ENCODE measurements around the gene REM2.

The REM2 gene

DNA sequence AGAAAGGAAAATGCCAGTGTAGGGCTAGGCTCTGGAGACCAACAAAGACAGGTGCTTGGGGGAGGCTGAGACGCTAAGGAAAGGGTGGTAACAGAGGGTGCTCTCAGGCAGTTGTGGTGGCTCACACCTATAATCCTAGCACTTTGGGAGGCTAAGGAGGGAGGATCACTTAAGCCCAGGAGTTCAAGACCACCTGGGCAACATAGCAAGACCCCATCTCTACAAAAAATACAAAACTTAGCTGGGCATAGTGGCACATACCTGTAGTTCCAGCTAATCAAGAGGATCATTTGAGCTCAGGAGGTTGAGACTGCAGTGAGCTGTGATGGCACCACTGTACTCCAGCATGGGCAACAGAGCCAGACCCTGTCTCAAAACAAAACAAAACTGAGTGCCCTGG lies 12.4 kb downstream of the REM2 start:
- Histone ChIP-seq H3K27ac (no peak overlapping the region), H3K9ac (no peak overlapping the region), H3K4me3 (no peak overlapping the region), H3K36me3 (peaks cover 38% of the 10 kb centered on the region), H3K4me2 (no peak overlapping the region), H3K27me3 (0 out of 2 replicates have a peak, but pooled peaks cover 3% of the 10 kb centered on the region), H3K9me3 (no peaks in the 10 kb centered on the region), H3K4me1 (peaks cover 2% of the 10 kb centered on the region), H4K20me1 (no peaks in the 10 kb centered on the region)
- TF ChIP-seq Cebpa-rat (IDR thresholded peaks at IDR 0.05) = no peak

DNA sequence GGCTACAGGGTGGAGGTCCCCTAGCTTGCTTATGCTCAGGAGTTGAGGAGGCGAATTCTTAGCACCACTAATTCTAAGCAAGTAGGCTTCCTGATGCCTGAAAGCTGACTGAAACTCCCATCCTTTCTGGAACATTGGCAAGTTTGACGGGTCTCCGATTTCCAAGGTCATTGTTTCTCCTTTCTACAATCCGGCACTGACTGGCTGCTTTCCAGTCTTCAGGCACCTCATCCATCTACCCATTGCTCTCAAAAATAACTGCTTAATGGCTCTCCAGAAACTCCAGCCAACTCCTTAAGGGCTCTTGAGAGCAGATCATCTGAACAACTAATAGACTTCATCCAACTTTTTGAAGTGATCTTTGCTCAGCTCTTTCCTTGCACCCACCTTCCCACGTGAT lies 13.3 kb downstream of the REM2 start:
- no peak overlapping the region for H3K27ac ChIP-seq
- no peak overlapping the region for H3K9ac ChIP-seq
- H4K20me1 ChIP-seq = 0 out of 2 replicates have a peak, but pooled peaks cover 8% of the 10 kb centered on the region
- no peak for TF ChIP-seq Cebpa-rat (IDR thresholded peaks at IDR 0.05)
- no peak overlapping the region for H3K4me2 ChIP-seq
- H3K4me1 ChIP-seq = no peaks in the 10 kb centered on the region
- H3K4me3 ChIP-seq = no peak overlapping the region
- H3K9me3 ChIP-seq = no peaks in the 10 kb centered on the region
- H3K27me3 ChIP-seq = 0 out of 2 replicates have a peak, but pooled peaks cover 3% of the 10 kb centered on the region
- peaks cover 48% of the 10 kb centered on the region for H3K36me3 ChIP-seq

DNA sequence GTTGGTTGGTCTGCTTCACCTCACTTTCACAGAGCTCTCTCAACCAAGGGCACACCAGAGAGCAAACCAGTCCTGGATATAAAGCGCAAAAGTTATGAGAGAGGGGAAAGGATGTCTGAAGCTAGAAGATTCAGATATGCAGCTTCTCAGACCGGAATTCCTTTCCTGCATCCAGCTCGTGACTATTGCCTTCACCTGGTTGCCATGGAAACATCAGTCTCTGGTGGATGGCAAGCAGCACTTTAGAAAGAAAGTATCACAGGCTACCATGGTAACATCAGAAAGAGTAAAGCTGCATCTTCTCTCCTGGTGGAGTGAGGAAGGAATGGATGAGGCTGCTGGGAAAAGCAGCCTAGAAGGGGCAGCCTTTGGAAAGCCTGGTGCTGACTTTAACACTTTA lies 13.7 kb downstream of the REM2 start:
- Histone ChIP-seq H3K4me3 (no peak overlapping the region), H3K4me2 (no peak overlapping the region), H3K36me3 (peaks cover 52% of the 10 kb centered on the region), H3K4me1 (no peaks in the 10 kb centered on the region), H4K20me1 (0 out of 2 replicates have a peak, but pooled peaks cover 12% of the 10 kb centered on the region), H3K9me3 (no peaks in the 10 kb centered on the region), H3K27ac (no peak overlapping the region), H3K9ac (no peak overlapping the region), H3K27me3 (0 out of 2 replicates have a peak, but pooled peaks cover 3% of the 10 kb centered on the region)
- no peak for TF ChIP-seq Cebpa-rat (IDR thresholded peaks at IDR 0.05)

DNA sequence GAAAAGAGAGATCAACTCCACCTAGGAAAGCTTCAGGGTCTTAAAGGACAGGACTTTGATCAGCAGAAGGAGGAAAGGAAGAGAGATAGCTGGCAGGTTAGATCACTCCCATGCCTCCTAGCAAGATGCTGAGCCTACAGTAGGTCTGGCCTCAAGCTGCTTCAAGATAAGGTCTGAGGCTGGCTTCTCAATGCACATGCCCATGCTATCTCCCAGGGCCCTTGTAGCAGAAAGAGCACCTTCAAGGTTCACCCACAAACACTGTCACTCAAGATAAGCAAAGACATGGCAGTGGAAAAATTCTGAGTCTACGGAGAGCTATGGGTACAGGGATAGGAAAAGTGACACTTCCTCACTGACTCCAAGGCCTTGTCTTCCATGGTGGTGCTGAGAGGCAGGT lies 14.3 kb downstream of the REM2 start:
- Histone ChIP-seq H3K36me3 (peaks cover 58% of the 10 kb centered on the region), H3K9me3 (no peaks in the 10 kb centered on the region), H3K27me3 (0 out of 2 replicates have a peak, but pooled peaks cover 3% of the 10 kb centered on the region), H3K4me2 (no peak overlapping the region), H3K4me1 (no peaks in the 10 kb centered on the region), H3K4me3 (no peak overlapping the region), H4K20me1 (0 out of 2 replicates have a peak, but pooled peaks cover 16% of the 10 kb centered on the region), H3K27ac (no peak overlapping the region), H3K9ac (no peak overlapping the region)
- no peak for TF ChIP-seq Cebpa-rat (IDR thresholded peaks at IDR 0.05)

DNA sequence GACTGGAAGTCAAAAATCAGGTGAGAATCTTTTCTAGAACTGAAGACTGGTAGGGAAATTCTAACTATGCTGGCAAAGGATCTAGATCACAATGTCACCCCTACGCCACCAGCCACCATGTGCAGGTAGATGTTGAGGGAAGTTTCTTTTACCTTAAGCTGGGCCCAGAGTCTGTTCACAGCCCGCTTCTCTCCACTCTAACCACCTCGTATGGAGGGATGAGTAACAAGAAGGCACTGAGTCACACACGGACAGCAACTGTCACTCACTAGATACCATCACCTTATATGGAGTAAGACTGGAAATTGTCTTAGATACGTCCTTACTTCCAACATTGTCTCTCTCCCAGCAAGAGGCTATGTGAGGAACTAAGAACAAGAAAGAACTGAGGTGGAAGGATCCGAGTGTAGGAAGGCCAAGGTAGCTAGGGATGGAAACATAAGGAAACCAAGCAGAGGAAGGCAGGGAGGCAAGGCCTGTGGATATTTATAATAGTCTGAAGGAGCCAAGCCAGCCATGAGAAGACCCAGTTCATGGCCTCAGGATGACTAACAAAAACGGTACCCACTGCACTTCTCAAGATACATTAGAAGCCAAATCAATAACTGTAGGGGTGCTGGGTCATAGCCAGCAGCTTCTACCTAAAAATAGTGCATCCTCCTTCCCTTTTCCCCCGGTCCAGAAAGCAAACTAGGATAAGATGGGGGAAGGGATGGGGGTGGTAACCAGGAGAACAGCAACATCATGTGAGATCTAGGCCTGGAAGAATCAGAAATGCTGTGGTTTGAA lies 15.5 kb downstream of the REM2 start:
- H3K9ac ChIP-seq = no peak overlapping the region
- no peak overlapping the region for H3K27ac ChIP-seq
- no peak for TF ChIP-seq Cebpa-rat (IDR thresholded peaks at IDR 0.05)
- H4K20me1 ChIP-seq = 0 out of 2 replicates have a peak, but pooled peaks cover 16% of the 10 kb centered on the region
- no peak overlapping the region for H3K4me3 ChIP-seq
- no peaks in the 10 kb centered on the region for H3K9me3 ChIP-seq
- H3K4me1 ChIP-seq = no peaks in the 10 kb centered on the region
- 0 out of 2 replicates have a peak, but pooled peaks cover 3% of the 10 kb centered on the region for H3K27me3 ChIP-seq
- H3K36me3 ChIP-seq = peaks cover 69% of the 10 kb centered on the region
- no peak overlapping the region for H3K4me2 ChIP-seq

DNA sequence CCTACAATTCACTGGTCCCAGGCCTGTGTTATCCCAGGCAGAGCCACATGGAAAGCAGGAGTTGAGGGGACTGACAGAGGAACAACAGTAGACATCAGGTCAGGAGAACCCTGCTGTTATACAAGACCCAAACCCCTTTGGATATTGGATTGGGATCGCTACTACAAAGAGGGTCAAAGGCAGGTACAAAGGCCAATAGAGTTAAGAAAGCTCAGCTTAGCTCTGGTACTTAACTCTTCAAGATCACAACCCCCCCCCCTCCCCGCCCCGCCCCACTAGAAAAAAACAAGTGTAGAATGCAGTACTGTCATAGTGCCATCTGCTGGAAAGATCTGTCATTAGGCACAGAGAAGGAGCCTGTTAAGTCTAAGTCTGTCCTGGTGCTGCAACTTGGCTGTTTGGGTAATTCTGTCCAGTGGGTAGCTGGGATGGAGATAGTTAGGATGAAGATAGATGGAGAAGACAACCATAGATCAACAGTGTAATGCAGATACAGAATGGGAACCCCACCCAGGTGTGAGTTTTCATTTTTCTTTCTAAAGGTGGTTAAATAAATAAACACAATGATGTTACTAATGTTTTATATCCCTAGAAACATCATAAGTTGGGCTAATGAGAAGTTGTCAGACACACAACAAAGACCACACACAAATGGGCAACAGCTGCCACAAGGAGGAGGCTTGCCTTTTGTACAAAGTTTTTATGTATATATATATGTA lies 17.2 kb downstream of the REM2 start:
- H3K4me3 ChIP-seq = no peak overlapping the region
- H3K4me2 ChIP-seq = no peak overlapping the region
- no peak overlapping the region for H3K27ac ChIP-seq
- no peaks in the 10 kb centered on the region for H3K4me1 ChIP-seq
- H3K27me3 ChIP-seq = 0 out of 2 replicates have a peak, but pooled peaks cover 3% of the 10 kb centered on the region
- TF ChIP-seq Cebpa-rat (IDR thresholded peaks at IDR 0.05) = no peak
- peaks cover 87% of the 10 kb centered on the region for H3K36me3 ChIP-seq
- no peak overlapping the region for H3K9ac ChIP-seq
- H3K9me3 ChIP-seq = no peaks in the 10 kb centered on the region
- 0 out of 2 replicates have a peak, but pooled peaks cover 16% of the 10 kb centered on the region for H4K20me1 ChIP-seq

DNA sequence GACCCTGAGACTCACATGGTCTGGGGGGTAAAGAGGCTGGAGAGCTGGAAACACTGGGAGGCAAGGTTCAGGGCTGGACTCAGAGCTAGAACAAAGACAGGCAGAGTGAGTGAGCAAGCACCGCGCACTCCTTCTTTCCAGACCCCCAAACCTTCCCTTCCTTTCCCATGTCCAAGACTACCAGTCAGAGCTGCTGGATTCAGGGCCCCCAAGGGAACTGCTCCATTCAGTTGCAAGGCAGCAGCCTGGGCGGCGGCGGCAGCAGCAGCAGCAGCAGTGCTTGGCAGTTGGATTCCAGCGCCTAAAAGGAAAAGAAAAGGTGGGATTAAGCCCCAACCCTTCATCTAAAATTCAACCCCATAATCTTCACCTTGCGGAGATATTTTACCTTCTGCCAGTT lies 18.8 kb downstream of the REM2 start:
- H3K36me3 ChIP-seq = peaks cover 96% of the 10 kb centered on the region

DNA sequence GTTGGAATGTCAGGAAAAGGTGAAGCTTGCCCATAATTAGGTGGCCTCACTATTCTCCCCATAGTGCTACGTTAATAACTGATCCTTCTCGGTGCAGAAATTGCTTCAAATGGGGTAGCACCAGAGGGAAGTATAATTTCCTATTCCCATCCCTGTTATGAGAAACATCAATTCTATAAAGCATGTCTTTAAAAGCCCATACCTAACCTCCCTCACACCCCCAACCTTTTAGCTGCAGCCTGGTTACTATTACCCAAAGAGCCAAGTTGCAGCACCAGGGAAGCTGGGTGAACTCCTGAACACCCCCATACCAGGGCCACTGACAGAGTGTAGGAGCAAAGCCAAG lies 20.7 kb downstream of the REM2 start:
- Histone ChIP-seq H3K4me2 (no peak overlapping the region), H3K9me3 (no peaks in the 10 kb centered on the region), H3K27ac (no peak overlapping the region), H3K9ac (no peak overlapping the region), H4K20me1 (0 out of 2 replicates have a peak, but pooled peaks cover 18% of the 10 kb centered on the region), H3K4me3 (no peak overlapping the region), H3K36me3 (peaks cover 98% of the 10 kb centered on the region), H3K4me1 (no peaks in the 10 kb centered on the region), H3K27me3 (0 out of 2 replicates have a peak, but pooled peaks cover 3% of the 10 kb centered on the region)
- no peak for TF ChIP-seq Cebpa-rat (IDR thresholded peaks at IDR 0.05)

More for the DNA sequence above, 18.8 kb downstream of the REM2 start:
- H3K4me3 ChIP-seq = no peak overlapping the region
- 0 out of 2 replicates have a peak, but pooled peaks cover 3% of the 10 kb centered on the region for H3K27me3 ChIP-seq
- no peak overlapping the region for H3K9ac ChIP-seq
- H3K4me2 ChIP-seq = no peak overlapping the region
- H4K20me1 ChIP-seq = 0 out of 2 replicates have a peak, but pooled peaks cover 16% of the 10 kb centered on the region
- H3K27ac ChIP-seq = no peak overlapping the region
- no peaks in the 10 kb centered on the region for H3K9me3 ChIP-seq
- TF ChIP-seq Cebpa-rat (IDR thresholded peaks at IDR 0.05) = no peak
- no peaks in the 10 kb centered on the region for H3K4me1 ChIP-seq

DNA sequence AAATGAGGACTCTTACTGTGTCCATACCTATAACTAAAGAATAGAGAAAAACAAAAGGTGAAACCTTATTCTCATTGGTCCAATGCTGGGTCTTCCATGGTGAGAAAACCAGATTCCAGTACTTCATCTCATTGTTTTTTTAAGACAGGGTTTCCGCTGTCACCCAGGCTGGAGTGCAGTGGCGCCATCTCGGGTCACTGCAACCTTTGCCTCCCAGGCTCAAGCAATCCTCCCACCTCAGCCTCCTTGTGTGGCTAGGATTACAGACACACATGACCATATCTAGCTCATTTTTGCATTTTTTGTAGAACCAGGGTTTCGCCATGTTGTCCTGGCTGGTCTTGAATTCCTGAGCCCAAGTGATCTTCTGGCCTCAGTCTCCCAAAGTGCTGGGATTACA lies 22.6 kb downstream of the REM2 start:
- no peak overlapping the region for H3K9ac ChIP-seq
- no peak for TF ChIP-seq Cebpa-rat (IDR thresholded peaks at IDR 0.05)
- peaks cover 30% of the 10 kb centered on the region; the same call in 1 of the 2 replicates for H4K20me1 ChIP-seq
- no peak overlapping the region for H3K27ac ChIP-seq
- no peak overlapping the region for H3K4me3 ChIP-seq
- H3K4me2 ChIP-seq = no peak overlapping the region
- H3K9me3 ChIP-seq = no peaks in the 10 kb centered on the region
- peaks cover 15% of the 10 kb centered on the region for H3K4me1 ChIP-seq
- H3K36me3 ChIP-seq = peaks cover 99% of the 10 kb centered on the region
- H3K27me3 ChIP-seq = no peaks in the 10 kb centered on the region

DNA sequence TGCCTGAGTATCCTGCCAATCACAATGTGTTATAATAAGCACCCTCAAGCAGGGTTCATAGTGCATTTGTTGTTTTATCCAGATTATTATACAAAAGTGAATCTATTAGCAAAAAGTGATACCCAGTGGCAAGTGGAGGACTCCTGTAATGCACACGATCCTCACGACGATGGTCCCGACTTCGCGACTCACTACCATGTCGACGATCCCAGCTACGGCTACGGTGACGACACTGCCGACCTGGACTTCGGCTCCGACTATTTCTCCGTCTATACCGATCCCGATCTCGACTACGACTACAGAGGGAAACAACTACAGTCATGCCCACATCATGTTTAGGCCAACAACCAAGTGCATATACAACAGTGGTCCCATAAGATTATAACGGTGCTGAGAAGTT lies 23.1 kb downstream of the REM2 start:
- Histone ChIP-seq H4K20me1 (peaks cover 29% of the 10 kb centered on the region; the same call in 1 of the 2 replicates), H3K4me3 (no peak overlapping the region), H3K27ac (no peak overlapping the region), H3K9me3 (no peaks in the 10 kb centered on the region), H3K4me2 (no peak overlapping the region), H3K27me3 (no peaks in the 10 kb centered on the region), H3K4me1 (peaks cover 18% of the 10 kb centered on the region), H3K9ac (no peak overlapping the region), H3K36me3 (peaks cover 99% of the 10 kb centered on the region)
- TF ChIP-seq Cebpa-rat (IDR thresholded peaks at IDR 0.05) = no peak

Measured in BLaER1 (cell line).